Measurements from ENCODE around the gene TDP1.

Gene TDP1

DNA sequence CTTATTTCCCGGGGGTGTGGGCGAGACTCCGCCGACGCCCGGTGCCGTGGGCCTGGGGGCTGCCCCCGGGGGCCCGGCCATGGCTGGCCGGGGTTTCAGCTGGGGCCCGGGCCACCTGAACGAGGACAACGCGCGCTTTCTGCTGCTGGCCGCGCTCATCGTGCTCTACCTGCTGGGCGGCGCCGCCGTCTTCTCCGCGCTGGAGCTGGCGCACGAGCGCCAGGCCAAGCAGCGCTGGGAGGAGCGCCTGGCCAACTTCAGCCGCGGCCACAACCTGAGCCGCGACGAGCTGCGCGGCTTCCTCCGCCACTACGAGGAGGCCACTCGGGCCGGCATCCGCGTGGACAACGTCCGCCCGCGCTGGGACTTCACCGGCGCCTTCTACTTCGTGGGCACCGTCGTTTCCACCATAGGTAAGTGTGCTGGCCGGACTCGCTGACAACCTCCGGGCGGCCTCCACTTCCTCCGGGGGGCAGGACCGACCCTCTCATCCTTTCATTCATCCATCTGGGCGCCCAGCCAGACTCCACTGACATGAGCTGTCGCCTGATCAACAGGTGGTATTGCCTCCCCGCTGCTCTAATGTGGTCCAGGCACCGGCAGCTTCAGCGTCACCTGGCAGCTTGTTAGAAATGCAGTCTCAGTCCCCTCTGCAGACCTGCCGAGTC, 106.5 kb downstream of the TDP1 start:
- no peak overlapping the region for H3K27ac ChIP-seq (replicated peaks)
- TF ChIP-seq, protein P1, sequence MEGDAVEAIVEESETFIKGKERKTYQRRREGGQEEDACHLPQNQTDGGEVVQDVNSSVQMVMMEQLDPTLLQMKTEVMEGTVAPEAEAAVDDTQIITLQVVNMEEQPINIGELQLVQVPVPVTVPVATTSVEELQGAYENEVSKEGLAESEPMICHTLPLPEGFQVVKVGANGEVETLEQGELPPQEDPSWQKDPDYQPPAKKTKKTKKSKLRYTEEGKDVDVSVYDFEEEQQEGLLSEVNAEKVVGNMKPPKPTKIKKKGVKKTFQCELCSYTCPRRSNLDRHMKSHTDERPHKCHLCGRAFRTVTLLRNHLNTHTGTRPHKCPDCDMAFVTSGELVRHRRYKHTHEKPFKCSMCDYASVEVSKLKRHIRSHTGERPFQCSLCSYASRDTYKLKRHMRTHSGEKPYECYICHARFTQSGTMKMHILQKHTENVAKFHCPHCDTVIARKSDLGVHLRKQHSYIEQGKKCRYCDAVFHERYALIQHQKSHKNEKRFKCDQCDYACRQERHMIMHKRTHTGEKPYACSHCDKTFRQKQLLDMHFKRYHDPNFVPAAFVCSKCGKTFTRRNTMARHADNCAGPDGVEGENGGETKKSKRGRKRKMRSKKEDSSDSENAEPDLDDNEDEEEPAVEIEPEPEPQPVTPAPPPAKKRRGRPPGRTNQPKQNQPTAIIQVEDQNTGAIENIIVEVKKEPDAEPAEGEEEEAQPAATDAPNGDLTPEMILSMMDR (IDR thresholded peaks at IDR 0.05; ENCODE audit: insufficient read depth, low read length): no peak
- no peak for TF ChIP-seq GABPA (IDR thresholded peaks at IDR 0.05; ENCODE audit: low read depth)
- TF ChIP-seq POLR2AphosphoS5 (IDR thresholded peaks at IDR 0.05; ENCODE audit: low read depth): no peak
- no peak for TF ChIP-seq SPI1 (IDR thresholded peaks at IDR 0.05; ENCODE audit: borderline replicate concordance, low read depth)
- TF ChIP-seq, protein P2, sequence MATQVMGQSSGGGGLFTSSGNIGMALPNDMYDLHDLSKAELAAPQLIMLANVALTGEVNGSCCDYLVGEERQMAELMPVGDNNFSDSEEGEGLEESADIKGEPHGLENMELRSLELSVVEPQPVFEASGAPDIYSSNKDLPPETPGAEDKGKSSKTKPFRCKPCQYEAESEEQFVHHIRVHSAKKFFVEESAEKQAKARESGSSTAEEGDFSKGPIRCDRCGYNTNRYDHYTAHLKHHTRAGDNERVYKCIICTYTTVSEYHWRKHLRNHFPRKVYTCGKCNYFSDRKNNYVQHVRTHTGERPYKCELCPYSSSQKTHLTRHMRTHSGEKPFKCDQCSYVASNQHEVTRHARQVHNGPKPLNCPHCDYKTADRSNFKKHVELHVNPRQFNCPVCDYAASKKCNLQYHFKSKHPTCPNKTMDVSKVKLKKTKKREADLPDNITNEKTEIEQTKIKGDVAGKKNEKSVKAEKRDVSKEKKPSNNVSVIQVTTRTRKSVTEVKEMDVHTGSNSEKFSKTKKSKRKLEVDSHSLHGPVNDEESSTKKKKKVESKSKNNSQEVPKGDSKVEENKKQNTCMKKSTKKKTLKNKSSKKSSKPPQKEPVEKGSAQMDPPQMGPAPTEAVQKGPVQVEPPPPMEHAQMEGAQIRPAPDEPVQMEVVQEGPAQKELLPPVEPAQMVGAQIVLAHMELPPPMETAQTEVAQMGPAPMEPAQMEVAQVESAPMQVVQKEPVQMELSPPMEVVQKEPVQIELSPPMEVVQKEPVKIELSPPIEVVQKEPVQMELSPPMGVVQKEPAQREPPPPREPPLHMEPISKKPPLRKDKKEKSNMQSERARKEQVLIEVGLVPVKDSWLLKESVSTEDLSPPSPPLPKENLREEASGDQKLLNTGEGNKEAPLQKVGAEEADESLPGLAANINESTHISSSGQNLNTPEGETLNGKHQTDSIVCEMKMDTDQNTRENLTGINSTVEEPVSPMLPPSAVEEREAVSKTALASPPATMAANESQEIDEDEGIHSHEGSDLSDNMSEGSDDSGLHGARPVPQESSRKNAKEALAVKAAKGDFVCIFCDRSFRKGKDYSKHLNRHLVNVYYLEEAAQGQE (IDR thresholded peaks at IDR 0.05; ENCODE audit: insufficient replicate concordance, low read depth): no peak
- peaks cover 61% of the 10 kb centered on the region for H3K27me3 ChIP-seq (ENCODE audit: insufficient read depth, poor library complexity, severe bottlenecking)
- DNase-seq (ENCODE audit: low read depth in 1 of 2, low spot score in 1 of 2): no peak
- H3K4me3 ChIP-seq (replicated peaks; ENCODE audit: insufficient read depth, low read length): peak overlapping the region; percentile 43

DNA sequence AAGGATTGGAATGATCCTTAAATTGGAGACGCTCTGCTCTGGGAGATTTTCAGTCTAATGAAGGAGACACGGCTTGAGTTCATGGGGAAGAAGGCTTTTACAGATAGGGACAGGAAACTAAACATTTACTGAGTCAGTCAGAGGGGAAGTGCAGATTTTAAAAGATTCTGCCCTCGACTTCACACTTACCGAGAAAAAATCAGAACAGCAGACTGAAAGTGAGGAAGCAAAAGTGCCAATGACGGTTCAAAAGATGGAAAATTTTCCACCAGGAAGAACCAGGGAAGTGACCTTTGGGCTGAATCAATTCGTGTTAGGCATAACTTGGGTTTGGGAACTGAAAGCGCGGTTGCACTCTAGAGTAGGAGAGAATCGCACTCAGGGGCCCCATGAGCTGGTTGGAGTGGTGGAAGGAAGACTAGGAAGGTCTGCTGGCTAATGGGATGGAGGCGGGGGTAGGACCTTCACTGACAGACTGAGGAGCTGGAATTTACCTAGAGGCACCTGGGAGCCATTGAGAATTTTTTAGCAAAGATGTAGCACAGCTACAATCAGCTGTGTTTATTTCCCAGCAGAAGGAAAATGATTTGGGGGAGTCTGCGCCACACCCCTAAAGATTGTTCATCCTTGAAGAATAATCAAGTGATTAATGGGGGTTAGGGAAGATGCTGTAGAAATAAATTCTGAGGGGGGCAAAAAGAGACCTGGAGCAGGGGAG, 107.3 kb downstream of the TDP1 start:
- DNase-seq (ENCODE audit: low read depth in 1 of 2, low spot score in 1 of 2): no peak
- H3K4me3 ChIP-seq (replicated peaks; ENCODE audit: insufficient read depth, low read length): peak overlapping the region; percentile 43
- H3K27me3 ChIP-seq (ENCODE audit: insufficient read depth, poor library complexity, severe bottlenecking): peaks cover 58% of the 10 kb centered on the region
- TF ChIP-seq, protein P1 (IDR thresholded peaks at IDR 0.05; ENCODE audit: insufficient read depth, low read length): no peak
- no peak for TF ChIP-seq GABPA (IDR thresholded peaks at IDR 0.05; ENCODE audit: low read depth)
- peak; percentile 47 for TF ChIP-seq SPI1 (IDR thresholded peaks at IDR 0.05; ENCODE audit: borderline replicate concordance, low read depth)
- no peak overlapping the region for H3K27ac ChIP-seq (replicated peaks)

DNA sequence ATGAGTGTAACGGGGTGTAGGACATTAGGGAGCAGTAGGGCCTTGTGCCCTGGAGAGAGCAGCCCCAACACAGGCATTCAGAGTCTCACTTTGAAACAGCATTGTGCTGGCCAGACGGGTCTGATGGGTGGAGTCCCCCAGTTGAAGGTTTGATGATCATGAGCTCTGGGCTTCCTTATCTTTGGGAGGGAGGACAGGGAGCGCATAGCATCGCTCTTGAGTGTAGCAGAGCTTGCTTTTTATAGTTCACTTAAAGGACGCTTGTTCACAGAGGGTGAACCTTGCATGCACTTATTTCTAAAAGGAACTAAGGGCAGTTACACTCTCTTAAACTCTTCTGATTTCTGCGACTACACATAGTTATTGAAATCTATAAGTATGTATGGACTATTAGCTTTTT, 116.6 kb downstream of the TDP1 start:
- no peak for TF ChIP-seq GABPA (IDR thresholded peaks at IDR 0.05; ENCODE audit: low read depth)
- TF ChIP-seq, protein P1 (IDR thresholded peaks at IDR 0.05; ENCODE audit: insufficient read depth, low read length): no peak
- TF ChIP-seq, protein P2 (IDR thresholded peaks at IDR 0.05; ENCODE audit: insufficient replicate concordance, low read depth): no peak
- TF ChIP-seq POLR2AphosphoS5 (IDR thresholded peaks at IDR 0.05; ENCODE audit: low read depth): no peak
- TF ChIP-seq SPI1 (IDR thresholded peaks at IDR 0.05; ENCODE audit: borderline replicate concordance, low read depth): no peak
- no peak overlapping the region for H3K27ac ChIP-seq (replicated peaks)
- H3K4me3 ChIP-seq (replicated peaks; ENCODE audit: insufficient read depth, low read length): no peak overlapping the region
- no peak for DNase-seq (ENCODE audit: low read depth in 1 of 2, low spot score in 1 of 2)
- H3K27me3 ChIP-seq (ENCODE audit: insufficient read depth, poor library complexity, severe bottlenecking): peaks cover 9% of the 10 kb centered on the region

Measured in HL-60 (cell line).